Ishikawa (cell line): ENCODE data around the gene FA2H.

Experiments
- CEBPB ChIP-seq: IDR thresholded peaks from 2 replicates; pipeline ENCODE4 v1.6.1; 2012
- CREB1 ChIP-seq: IDR thresholded peaks from 2 replicates; pipeline ENCODE4 v1.6.1; 2012; ENCODE audit warnings: low read depth
- EGR1 ChIP-seq: IDR thresholded peaks from 2 replicates; pipeline ENCODE4 v1.6.1; 2012
- EP300 ChIP-seq: IDR thresholded peaks from 2 replicates; pipeline ENCODE4 v1.6.1; 2012; ENCODE audit warnings: borderline replicate concordance
- FOXM1 ChIP-seq: IDR thresholded peaks from 2 replicates; pipeline ENCODE4 v1.6.1; 2012; ENCODE audit warnings: low read depth, borderline replicate concordance
- NFIC ChIP-seq: IDR thresholded peaks from 2 replicates; pipeline ENCODE4 v1.6.1; 2012
- RAD21 ChIP-seq: IDR thresholded peaks from 2 replicates; pipeline ENCODE4 v1.6.1; 2012; ENCODE audit warnings: low read depth
- TAF1 ChIP-seq: IDR thresholded peaks from 2 replicates; pipeline ENCODE4 v1.6.1; 2012; ENCODE audit warnings: low read depth, mild to moderate bottlenecking
- TCF12 ChIP-seq: IDR thresholded peaks from 2 replicates; pipeline ENCODE4 v1.6.1; 2012; ENCODE audit warnings: low read depth
- TEAD4 ChIP-seq: IDR thresholded peaks from 2 replicates; pipeline ENCODE4 v1.6.1; 2012
- YY1 ChIP-seq: IDR thresholded peaks from 2 replicates; pipeline ENCODE4 v1.6.1; 2012; ENCODE audit warnings: low read depth
- ZBTB7A ChIP-seq: IDR thresholded peaks from 2 replicates; pipeline ENCODE4 v1.6.1; 2012; ENCODE audit warnings: low read depth
- TF ChIP-seq, protein P1 (sequence below): IDR thresholded peaks from 2 replicates; pipeline ENCODE4 v1.6.1; 2012
- TF ChIP-seq, protein P2 (sequence below): IDR thresholded peaks from 2 replicates; pipeline ENCODE4 v1.6.1; 2012
- TF ChIP-seq, protein P3 (sequence below): IDR thresholded peaks from 2 replicates; pipeline ENCODE4 v1.6.1; 2012; ENCODE audit warnings: low read depth, mild to moderate bottlenecking

The FA2H gene

DNA sequence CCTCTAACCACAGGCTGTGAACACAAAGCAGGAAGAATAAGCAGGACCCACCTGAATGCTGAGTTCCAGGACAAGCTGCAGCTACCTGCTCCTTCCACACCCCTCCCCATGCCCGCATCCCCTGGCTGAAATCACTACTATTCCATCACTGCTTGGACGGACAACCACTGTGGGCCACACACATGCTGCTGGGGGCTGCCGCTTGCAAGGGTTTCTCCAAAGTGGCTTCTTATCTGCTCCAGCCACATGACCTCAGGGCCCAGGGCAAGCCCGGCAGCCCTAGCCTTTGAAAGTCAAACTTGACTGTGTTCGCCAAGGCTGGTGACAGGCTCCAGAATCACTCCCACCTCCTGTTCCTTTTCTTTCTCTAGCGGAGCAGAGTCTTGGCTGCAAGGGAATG, 18.4 kb downstream of the FA2H start:
- TF ChIP-seq, protein P1, sequence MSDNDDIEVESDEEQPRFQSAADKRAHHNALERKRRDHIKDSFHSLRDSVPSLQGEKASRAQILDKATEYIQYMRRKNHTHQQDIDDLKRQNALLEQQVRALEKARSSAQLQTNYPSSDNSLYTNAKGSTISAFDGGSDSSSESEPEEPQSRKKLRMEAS = no peak
- TF ChIP-seq NFIC (no peak), CREB1 (no peak), TAF1 (no peak), EP300 (no peak), TEAD4 (no peak), RAD21 (no peak), CEBPB (no peak)
- TF ChIP-seq, protein P2, sequence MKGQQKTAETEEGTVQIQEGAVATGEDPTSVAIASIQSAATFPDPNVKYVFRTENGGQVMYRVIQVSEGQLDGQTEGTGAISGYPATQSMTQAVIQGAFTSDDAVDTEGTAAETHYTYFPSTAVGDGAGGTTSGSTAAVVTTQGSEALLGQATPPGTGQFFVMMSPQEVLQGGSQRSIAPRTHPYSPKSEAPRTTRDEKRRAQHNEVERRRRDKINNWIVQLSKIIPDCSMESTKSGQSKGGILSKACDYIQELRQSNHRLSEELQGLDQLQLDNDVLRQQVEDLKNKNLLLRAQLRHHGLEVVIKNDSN = no peak

DNA sequence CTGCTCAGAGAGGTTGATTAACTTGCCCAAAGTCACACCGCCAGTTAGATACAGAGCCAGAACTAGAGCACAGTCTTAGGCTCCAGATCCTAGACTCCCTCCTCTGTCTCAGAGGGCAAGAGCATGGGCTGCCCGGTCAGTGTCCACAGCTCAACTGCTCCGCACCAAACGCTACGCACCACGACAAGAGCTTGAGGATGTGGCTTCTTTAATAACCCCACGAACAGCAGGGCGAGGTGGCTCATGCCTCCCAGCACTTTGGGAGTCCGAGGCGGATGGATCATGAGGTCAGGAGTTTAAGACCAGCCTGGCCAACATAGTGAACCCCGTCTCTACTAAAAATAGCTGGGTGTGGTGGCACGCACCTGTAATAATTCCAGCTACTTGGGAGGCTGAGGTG, 21.4 kb downstream of the FA2H start:
- no peak for TF ChIP-seq FOXM1
- TF ChIP-seq YY1 = no peak
- no peak for TF ChIP-seq RAD21

DNA sequence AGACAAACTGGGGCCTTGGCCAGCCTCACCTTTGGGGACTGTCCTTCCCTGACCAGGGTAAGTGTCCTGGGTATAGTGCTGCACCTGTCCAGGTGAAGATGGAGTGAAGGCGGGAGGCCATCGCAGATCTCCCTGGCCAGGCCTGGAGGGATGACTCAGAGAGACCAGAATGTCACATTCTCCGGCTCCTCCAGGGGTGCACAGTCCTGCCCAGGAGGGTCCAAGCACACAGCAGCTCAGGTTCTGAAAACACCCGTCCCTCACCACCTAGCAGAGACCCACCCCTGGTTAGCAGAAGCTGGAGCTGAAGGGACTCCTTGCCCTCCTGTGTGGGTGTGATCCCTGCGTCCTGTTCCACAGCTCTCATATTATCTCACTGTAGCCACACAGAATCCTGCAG, 21.9 kb downstream of the FA2H start:
- TF ChIP-seq NFIC (no peak), CEBPB (no peak)
- TF ChIP-seq, protein P1 = no peak

DNA sequence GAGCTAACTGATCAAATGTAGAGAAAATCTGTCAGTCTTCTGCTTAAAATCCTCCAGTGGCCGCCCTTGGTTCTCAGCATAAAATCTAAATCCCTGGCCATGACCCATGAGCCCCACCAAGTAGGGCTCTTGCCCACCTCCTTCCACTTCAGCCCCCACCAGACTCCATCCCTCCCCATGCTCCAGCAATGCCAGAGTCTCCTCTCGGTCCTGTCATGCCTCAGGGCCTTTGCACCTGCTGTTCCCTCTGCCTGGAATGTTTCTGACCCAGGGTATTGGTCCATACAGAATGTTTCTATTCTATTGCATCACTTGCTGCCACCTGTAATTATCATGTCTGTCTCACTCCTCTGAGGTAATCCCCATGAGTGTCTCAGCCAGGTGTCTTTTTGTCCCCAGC, 22.4 kb downstream of the FA2H start:
- no peak for TF ChIP-seq ZBTB7A
- TF ChIP-seq, protein P1 = no peak

DNA sequence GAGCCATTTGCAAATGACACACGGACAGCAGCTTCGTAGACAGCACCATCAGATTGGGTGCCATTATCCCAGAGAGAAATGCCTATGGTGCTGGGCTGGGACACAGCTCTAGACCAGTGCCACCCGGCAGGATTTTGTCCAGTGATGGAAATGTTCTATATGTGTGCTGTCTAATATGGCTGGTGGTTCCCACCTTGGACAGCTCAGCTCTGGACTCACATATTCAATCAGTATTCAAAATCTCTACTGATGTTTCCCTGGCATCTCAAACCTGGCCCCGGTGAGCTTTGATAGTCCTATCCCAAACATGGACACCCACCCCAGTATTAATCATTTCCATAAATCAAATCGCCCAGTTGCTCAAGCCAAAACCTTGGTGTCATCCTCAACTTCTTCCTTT, 23.0 kb downstream of the FA2H start:
- TF ChIP-seq, protein P3, sequence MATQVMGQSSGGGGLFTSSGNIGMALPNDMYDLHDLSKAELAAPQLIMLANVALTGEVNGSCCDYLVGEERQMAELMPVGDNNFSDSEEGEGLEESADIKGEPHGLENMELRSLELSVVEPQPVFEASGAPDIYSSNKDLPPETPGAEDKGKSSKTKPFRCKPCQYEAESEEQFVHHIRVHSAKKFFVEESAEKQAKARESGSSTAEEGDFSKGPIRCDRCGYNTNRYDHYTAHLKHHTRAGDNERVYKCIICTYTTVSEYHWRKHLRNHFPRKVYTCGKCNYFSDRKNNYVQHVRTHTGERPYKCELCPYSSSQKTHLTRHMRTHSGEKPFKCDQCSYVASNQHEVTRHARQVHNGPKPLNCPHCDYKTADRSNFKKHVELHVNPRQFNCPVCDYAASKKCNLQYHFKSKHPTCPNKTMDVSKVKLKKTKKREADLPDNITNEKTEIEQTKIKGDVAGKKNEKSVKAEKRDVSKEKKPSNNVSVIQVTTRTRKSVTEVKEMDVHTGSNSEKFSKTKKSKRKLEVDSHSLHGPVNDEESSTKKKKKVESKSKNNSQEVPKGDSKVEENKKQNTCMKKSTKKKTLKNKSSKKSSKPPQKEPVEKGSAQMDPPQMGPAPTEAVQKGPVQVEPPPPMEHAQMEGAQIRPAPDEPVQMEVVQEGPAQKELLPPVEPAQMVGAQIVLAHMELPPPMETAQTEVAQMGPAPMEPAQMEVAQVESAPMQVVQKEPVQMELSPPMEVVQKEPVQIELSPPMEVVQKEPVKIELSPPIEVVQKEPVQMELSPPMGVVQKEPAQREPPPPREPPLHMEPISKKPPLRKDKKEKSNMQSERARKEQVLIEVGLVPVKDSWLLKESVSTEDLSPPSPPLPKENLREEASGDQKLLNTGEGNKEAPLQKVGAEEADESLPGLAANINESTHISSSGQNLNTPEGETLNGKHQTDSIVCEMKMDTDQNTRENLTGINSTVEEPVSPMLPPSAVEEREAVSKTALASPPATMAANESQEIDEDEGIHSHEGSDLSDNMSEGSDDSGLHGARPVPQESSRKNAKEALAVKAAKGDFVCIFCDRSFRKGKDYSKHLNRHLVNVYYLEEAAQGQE = peak; percentile 65
- no peak for TF ChIP-seq TCF12

DNA sequence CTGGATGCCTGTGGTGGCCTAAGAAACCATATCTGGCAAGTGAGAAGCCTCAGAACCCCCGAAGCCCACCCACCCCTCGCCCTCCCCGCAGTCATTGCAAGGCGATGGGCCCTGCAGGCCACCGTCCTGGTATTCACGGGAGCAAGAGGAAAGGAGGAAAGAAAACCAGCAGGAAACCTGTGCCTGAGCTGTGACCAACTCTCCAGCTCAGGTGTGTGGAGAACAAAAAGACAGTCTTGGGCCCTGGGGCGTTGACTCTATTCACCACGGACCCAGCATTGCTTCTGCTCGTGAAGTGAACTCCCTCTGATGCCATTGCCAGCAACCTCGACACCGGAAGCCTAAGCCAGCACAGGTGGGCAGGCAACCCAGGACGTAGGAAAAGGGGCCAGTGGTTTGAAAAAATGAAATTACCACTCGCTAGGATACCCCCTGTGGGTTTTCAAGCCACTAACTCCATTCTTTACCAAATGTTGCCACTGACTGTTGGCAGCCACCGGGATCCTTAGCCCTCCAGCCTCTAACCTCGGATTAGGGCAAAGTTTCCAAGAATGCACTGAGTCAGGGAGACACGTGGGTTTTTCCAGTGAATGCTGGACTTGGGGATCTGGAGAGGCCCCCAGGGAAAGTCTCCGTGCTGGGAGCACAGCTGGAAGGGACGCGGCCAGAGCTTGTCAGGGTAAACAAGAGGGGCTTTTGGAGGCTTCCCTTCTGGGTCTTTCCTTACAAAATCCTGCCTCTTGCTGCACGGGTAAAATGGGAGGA, 25.1 kb downstream of the FA2H start:
- TF ChIP-seq ZBTB7A (no peak), YY1 (no peak), TEAD4 (no peak), TCF12 (no peak), EGR1 (no peak), RAD21 (no peak), NFIC (no peak), CEBPB (no peak), CREB1 (no peak), TAF1 (no peak), EP300 (no peak)
- TF ChIP-seq, protein P2 = no peak
- TF ChIP-seq, protein P1 = no peak
- TF ChIP-seq, protein P3 = no peak

DNA sequence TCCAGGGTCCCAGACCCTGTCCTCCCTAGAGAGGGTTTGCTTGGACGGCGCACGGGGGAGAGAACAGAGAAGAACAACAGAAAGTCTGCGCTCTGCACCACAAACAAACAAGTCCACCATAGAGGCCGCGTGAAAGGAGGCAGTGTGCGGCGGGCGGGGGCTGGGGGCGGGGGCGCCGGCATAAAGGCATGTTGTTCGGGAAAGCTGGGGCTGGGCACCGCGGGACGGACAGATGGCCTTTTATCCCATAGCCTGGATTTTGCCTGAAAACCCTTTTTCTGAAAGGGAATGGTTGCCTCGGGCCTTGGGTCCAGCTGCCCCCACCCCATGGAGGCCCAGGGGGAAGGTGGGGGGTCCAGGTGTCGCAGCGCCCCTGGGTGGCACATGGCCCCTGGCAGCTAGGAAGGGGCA, 26.0 kb downstream of the FA2H start:
- TF ChIP-seq EGR1 (no peak), RAD21 (no peak), NFIC (no peak), TAF1 (no peak), TCF12 (no peak), TEAD4 (no peak), CEBPB (no peak), FOXM1 (no peak)
